Measurements from ENCODE around the gene ZBTB45.
"Not testable (repeated sequence)": the region's sequence is repeated elsewhere in the genome, so short reads cannot be mapped to it uniquely, and the experiment has no call there.

Gene ZBTB45

DNA sequence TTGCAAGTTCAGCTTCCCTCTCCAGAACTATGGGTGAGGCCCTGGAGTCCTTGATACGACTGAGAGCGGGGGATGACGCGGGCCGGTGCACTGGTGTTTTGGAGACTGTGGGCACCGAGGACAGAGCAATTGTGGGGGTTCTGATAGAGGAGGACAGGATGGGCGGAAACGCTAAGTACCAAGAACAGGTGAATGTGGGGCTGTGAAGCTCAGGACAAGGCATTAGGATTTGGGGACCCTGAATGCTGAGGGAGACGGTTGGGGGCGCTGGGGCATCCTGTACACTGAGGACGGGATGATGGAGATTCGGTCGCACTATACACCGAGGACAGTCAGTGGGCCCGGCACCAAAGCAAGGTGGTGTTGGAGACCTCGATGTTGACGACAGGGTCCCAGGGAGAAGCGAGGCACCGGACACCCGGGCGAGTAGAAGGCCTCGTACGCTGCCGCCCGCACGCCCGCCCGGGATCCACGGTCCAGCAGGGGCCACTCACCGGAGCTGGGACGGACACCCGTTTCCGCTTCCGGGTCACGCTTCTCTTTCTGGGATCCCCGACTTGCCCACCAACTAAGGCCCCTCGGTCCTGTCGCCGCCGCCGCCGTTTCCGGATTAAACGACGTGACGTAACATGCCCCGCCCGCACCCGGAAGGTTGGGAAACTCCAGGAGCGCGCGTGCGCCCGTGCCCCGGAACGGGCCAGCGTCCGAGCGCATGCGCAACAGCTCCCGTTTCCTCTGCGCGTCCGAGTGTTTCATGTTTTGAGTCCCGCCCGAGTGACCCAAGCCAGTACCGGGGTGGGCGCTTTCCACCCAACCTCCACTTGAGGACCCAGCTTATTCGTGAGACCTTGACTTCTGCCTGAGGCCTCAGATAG lies 35.1 kb upstream of the ZBTB45 start, which contains the start of gene CHMP2A:
Gene CHMP2A (minus strand): TSS at position 612 of the 875 bp plus-strand sequence. CDS start 893 bp downstream, outside the sequence.
- DNase-seq, result peak; percentile 96

DNA sequence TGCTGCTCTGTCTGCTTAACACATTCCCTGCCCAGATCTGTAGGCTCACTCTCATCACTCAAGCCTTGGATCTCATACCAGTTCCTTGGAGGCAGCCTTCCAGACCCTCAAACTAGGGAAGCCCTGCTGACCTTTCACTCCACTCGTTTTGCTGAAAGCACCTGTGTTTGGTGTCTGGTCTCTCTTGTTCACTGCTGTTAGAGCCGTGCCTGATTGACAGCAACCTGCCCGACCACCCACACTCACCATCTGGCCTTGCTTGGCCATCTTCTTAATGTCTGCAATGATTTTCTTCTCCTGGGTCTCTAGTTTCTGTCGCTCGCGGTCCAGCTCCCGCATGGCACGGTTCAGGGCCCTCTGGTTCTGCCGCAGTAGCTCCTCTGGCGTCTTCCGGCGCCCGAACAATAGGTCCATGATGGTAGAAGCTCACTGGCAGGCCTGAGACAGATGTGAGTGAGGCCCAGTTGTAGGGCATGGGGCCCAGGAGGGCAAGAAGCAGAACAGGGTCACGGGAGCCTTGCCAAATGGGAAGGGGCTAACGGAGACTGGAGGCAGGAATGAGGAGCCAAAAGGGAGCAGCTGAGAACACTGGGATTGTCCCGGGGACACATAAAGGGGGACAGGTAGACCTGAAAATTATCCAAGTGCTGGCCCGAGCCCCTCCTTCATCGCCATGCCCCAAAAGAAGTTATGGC lies 34.3 kb upstream of the ZBTB45 start:
- no peak for DNase-seq

DNA sequence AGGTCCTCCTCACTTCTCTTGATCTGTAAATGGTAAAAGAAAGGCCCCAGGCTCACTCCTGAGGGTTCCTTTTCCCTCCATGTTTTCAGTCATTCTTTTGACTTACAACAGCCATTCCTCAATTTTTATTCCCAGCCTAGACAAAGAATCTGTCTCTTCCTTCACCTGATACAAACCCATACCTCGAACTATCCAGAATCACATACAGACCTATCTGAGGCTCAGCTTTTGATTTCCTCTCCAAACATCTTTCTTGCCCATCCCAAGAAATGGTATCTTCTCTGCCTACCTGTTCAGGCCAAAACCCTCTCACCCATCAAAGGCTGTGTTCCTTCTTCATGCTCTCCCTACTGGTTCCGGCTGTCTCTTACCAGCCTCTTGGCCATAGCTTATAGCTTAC lies 33.0 kb upstream of the ZBTB45 start:
- DNase-seq, result no peak

DNA sequence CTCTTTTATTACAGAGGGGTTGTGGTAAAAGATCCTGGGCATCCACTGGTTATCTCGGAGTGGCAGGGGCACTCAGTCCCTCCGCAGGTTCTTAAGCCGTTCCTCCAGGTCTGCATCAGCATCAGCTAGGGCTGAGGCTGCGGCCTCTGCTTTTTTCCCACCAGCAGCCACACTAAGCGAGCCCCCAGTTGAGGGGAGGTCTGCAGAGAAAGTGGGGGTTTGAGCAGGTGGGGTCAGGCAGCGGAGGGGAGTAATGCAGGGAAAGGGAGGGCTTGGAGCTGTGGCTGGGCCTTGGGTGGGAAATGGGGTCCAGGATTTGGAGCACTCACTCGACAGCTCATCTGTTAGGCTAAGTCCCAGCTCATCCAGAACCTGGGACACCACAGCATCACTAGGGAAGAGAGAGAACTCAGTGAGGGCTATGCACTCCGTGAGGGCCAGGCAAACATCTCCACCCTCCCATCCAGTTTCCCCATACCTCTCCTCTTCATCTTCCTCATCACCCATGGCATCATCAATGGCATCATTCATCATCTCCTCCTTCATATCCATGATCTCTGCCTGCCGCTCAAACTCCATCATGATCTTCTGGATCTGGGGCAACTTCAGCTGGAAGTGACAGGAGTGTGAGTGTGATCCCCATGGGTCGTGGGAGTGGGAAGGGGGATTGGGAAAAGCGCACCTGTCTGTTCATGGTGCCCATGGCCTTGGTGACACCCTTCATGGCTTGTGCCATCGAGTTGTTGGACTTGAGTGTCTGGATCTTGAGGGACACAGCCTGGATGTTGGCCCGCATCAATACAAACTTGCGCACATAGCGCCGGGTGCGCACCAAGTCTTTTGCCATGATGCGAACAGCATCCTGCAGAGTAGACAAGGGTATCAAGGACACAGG lies 32.2 kb upstream of the ZBTB45 start:
- DNase-seq, result no peak

DNA sequence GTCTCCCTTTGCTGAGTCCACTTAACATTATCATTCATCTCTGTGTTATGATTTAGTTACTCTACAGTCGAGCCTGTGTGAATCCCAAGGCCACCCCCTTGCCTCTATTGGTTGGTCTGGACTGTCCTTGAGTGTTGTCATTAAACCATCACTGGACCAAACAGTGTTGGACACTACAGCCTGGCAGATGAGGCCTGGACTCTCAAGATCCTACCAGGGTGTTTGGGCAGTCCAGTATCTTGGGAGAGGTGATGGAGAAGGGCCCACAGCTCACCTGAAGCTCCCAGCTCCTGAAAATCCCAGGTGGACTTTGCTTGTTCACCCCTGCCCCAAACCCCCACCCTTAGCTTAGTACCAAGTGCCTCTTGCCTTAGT lies 31.5 kb upstream of the ZBTB45 start:
- DNase-seq, result no peak

DNA sequence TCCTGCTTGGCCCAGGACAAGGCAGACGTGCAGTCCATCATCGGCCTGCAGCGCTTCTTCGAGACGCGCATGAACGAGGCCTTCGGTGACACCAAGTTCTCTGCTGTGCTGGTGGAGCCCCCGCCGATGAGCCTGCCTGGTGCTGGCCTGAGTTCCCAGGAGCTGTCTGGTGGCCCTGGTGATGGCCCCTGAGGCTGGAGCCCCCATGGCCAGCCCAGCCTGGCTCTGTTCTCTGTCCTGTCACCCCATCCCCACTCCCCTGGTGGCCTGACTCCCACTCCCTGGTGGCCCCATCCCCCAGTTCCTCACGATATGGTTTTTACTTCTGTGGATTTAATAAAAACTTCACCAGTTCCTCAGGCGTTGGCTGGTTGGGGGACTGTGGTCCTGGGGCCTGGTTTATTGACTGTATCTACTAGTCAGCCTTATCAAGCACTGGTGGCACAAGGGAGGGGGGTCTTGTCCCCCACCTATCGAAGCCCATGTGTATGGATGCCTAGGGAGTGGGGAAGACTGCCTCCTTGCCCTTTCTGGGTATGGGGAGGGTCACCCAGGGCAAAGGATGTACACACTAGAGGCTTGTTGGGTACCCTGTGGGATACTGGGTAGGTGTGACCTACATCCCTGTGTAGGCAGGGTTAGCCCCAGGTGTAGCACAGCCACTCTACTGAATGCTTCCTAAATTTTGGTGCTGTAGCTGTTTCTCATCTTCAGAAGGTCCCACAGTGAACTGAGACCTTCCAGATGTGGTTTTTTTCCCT lies 30.9 kb upstream of the ZBTB45 start:
- no peak for DNase-seq

DNA sequence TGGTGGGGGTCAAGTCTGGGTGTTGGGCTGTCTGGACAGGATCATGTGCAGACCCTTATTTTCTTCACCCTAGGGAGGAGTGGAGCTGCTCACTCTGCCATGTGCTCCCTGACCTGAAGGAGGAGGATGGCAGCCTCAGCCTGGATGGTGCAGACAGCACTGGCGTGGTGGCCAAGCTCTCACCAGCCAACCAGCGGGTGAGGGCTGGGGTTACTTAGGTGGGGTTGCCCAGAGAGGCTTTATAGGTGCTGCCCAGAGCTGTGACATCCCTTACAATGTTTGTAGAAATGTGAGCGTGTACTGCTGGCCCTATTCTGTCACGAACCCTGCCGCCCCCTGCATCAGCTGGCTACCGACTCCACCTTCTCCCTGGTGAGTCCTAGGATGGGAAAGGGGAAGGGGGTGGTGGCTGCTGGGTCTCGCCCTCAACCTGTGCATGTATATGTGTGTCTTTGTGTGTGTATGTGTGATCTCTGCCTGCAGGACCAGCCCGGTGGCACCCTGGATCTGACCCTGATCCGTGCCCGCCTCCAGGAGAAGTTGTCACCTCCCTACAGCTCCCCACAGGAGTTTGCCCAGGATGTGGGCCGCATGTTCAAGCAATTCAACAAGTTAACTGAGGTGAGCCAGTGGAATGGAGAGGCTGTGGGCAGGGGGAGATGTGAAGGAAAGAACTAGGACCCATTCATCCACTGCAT lies 30.2 kb upstream of the ZBTB45 start:
- DNase-seq, result no peak

DNA sequence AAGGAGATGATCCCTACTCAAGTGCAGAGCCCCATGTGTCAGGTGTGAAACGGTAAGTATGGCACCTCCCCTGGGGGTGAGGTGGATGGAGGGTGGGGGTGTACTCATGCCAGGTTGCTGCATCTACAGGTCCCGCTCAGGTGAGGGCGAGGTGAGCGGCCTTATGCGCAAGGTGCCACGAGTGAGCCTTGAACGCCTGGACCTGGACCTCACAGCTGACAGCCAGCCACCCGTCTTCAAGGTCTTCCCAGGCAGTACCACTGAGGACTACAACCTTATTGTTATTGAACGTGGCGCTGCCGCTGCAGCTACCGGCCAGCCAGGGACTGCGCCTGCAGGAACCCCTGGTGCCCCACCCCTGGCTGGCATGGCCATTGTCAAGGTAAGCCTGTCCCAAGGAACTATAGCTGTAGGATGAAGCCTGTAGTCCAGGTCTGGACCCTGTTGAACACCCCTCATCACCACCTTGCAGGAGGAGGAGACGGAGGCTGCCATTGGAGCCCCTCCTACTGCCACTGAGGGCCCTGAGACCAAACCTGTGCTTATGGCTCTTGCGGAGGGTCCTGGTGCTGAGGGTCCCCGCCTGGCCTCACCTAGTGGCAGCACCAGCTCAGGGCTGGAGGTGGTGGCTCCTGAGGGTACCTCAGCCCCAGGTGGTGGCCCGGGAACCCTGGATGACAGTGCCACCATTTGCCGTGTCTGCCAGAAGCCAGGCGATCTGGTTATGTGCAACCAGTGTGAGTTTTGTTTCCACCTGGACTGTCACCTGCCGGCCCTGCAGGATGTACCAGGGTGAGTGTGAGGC lies 29.5 kb upstream of the ZBTB45 start:
- DNase-seq, result no peak

DNA sequence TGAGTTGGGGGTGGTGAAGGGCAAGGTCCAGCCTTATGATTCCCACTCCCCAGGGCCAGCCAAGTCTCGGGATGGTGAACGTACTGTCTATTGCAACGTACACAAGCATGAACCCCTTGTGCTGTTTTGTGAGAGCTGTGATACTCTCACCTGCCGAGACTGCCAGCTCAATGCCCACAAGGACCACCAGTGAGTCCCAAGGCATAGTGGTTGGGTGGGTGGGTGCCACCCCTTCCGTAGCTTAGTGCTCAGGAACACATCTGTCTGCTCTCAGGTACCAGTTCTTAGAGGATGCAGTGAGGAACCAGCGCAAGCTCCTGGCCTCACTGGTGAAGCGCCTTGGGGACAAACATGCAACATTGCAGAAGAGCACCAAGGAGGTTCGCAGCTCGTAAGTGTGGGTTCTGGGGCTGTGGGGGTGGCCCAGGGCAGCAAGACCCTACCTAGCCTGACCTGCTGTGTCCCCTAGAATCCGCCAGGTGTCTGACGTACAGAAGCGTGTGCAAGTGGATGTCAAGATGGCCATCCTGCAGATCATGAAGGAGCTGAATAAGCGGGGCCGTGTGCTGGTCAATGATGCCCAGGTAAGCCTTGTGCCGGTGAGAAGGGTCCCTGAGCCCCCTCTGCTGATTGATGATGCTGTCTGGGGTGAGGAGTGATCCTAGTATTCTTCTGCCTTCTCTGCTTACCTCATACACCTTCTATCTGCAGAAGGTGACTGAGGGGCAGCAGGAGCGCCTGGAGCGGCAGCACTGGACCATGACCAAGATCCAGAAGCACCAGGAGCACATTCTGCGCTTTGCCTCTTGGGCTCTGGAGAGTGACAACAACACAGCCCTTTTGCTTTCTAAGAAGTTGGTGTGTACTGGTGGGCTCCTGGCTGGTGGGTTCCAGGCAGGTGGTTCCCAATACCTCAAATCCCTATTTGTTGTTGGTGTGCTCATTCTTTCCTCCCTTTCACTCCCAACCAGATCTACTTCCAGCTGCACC lies 28.0 kb upstream of the ZBTB45 start:
- no peak for DNase-seq

GRCh38 chr19:58546019-58546530 lies 26.5 kb upstream of the ZBTB45 start:
- no peak for DNase-seq

DNA sequence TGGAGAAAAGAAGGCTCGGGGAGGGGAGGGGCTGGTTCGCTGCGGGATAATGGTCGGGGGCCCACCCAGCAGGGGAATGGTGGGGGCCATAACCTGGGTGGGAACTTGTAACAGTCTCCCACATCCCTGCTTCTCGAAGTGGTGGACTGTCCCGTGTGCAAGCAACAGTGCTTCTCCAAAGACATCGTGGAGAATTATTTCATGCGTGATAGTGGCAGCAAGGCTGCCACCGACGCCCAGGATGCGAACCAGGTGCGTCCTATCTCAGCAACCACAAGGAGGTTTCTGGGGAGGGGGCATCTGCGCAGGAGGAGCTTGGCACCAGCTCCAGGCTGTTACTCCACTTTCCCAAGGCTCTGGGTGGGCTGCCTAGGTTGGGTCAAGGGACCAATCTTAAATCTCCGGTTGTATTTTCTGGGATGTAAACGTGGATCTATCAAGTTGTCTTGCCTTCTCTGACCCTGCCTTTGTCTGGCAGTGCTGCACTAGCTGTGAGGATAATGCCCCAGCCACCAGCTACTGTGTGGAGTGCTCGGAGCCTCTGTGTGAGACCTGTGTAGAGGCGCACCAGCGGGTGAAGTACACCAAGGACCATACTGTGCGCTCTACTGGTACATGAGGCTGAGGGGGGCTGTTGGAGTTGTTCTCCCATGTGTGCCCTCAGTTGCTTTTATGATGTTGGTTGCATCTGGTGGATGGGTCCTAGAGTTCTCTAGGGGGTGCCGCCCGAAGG lies 25.8 kb upstream of the ZBTB45 start:
- no peak for DNase-seq

GRCh38 chr19:58544591-58545285 lies 25.1 kb upstream of the ZBTB45 start:
- no peak for DNase-seq

GRCh38 chr19:58543826-58544590 lies 24.4 kb upstream of the ZBTB45 start, which contains the start of gene TRIM28:
Gene TRIM28 (plus strand): TSS chr19:58544064. CDS start chr19:58544758, 694 bp downstream.
- DNase-seq, result peak; percentile 100

GRCh38 chr19:58542641-58543372 lies 23.2 kb upstream of the ZBTB45 start:
- DNase-seq, result not testable (repeated sequence)

DNA sequence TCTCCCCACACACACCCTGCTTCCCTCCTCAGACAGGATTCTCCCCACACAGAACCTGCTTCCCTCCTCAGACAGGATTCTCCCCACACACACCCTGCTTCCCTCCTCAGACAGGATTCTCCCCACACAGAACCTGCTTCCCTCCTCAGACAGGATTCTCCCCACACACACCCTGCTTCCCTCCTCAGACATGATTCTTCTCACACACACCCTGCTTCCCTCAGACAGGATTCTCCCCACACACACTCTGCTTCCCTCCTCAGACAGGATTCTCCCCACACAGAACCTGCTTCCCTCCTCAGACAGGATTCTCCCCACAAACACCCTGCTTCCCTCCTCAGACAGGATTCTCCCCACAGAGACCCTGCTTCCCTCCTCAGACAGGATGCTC lies 19.6 kb upstream of the ZBTB45 start:
- DNase-seq, result not testable (repeated sequence)
